Osteoblast (primary cell): ENCODE measurements around the gene PCDHA10. TPM values are rescaled to one million over a fixed set of nuclear protein-coding genes. Genes with fewer than 3 reads are reported as not detected.
A peak's percentile ranks its signal among the peaks of the same experiment; 100 is the strongest.
"Not testable (repeated sequence)": the region's sequence is repeated elsewhere in the genome, so short reads cannot be mapped to it uniquely, and the experiment has no call there.

Experiments used
- DNase-seq: peaks from one replicate; pipeline ENCODE4 v3.0.0; 2011; ENCODE audit warnings: low spot score, mixed read lengths; ENCODE audit not compliant: insufficient read length; ENCODE audit errors: missing footprints
- H2AFZ ChIP-seq: 2 replicates; pipeline ENCODE4 v1.6.0; 2011; ENCODE audit warnings: mild to moderate bottlenecking, low read length
- H3K27ac ChIP-seq: 2 replicates; pipeline ENCODE4 v1.5.1; 2011; ENCODE audit warnings: mild to moderate bottlenecking, low read depth, low read length, moderate library complexity
- H3K27me3 ChIP-seq: 2 replicates; pipeline ENCODE4 v1.6.0; 2012; ENCODE audit warnings: mild to moderate bottlenecking, control low read depth, inconsistent platforms, low read length, moderate library complexity; ENCODE audit not compliant: insufficient read depth
- H3K36me3 ChIP-seq: 2 replicates; pipeline ENCODE4 v1.5.1; 2011; ENCODE audit warnings: mild to moderate bottlenecking, low read length, control low read depth, moderate library complexity; ENCODE audit not compliant: insufficient read depth
- H3K4me1 ChIP-seq: 2 replicates; pipeline ENCODE4 v1.5.1; 2011; ENCODE audit warnings: mild to moderate bottlenecking, low read length, control low read depth, moderate library complexity; ENCODE audit not compliant: insufficient read depth
- H3K4me2 ChIP-seq: 2 replicates; pipeline ENCODE4 v1.6.0; 2011; ENCODE audit warnings: mild to moderate bottlenecking, low read length; ENCODE audit not compliant: insufficient read depth
- H3K4me3 ChIP-seq: fragments of 200-600 bp; sonication (generic); 3 replicates; pipeline ENCODE4 v1.5.1; 2012; ENCODE audit warnings: mild to moderate bottlenecking, low read length, inconsistent platforms; ENCODE audit not compliant: insufficient read depth
- H3K79me2 ChIP-seq: 2 replicates; pipeline ENCODE4 v1.6.0; 2012; ENCODE audit warnings: mild to moderate bottlenecking, low read length, control low read depth, inconsistent platforms; ENCODE audit not compliant: insufficient read depth
- H3K9me3 ChIP-seq: 2 replicates; pipeline ENCODE4 v1.5.1; 2011; ENCODE audit warnings: low read depth, low read length, control low read depth
- H4K20me1 ChIP-seq: 2 replicates; pipeline ENCODE4 v1.6.0; 2012; ENCODE audit warnings: mild to moderate bottlenecking, low read length, control low read depth; ENCODE audit not compliant: insufficient read depth
- total RNA-seq: library from RNA; depleted of rRNA; stranded (reverse); fragments of >200 nt; gene quantifications from 2 replicates; pipeline ENCODE4 v1.2.3, GENCODE V29; 2012
- TF ChIP-seq, protein P1 (sequence below): IDR thresholded peaks from 2 replicates; pipeline ENCODE4 v1.5.1; 2011; ENCODE audit warnings: mild to moderate bottlenecking, low read depth, low read length, moderate library complexity; ENCODE audit errors: extremely low read depth

PCDHA10 gene
- total RNA-seq, 1 donor: 0.36 TPM

DNA sequence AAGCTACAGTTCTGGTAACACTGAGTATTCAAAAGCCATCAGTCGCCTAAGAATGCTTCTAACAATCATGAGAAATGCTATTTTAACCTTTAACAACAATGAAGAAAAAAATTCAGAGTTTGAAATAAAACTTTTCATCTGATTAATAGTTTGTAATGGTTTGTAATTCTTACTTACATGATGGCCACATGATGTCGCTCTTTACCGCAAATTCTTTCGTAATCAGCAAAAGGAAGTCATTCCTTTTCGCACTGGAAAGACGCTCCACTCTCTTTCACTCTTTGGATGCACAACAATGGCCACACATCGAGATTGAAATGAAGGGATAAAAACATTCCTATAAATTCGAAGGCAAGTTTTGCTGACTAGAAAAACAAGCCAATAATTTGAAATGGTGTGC is 21.7 kb upstream of the PCDHA10 start, which contains the start of gene PCDHA7:
PCDHA7 (plus strand) TSS at position 277 of the 400 bp plus-strand sequence; CDS start at position 392, 115 bp downstream.
- no peaks in the 10 kb centered on the region for H3K27me3 ChIP-seq
- no peaks in the 10 kb centered on the region for H3K79me2 ChIP-seq
- H3K4me1 ChIP-seq: no peaks in the 10 kb centered on the region
- no peak for DNase-seq
- peak within 1 kb of the TSS; percentile 46 for H3K4me3 ChIP-seq
- peak within 1 kb of the TSS; percentile 43 for H3K4me2 ChIP-seq
- no peaks in the 10 kb centered on the region for H4K20me1 ChIP-seq
- TF ChIP-seq, protein P1, sequence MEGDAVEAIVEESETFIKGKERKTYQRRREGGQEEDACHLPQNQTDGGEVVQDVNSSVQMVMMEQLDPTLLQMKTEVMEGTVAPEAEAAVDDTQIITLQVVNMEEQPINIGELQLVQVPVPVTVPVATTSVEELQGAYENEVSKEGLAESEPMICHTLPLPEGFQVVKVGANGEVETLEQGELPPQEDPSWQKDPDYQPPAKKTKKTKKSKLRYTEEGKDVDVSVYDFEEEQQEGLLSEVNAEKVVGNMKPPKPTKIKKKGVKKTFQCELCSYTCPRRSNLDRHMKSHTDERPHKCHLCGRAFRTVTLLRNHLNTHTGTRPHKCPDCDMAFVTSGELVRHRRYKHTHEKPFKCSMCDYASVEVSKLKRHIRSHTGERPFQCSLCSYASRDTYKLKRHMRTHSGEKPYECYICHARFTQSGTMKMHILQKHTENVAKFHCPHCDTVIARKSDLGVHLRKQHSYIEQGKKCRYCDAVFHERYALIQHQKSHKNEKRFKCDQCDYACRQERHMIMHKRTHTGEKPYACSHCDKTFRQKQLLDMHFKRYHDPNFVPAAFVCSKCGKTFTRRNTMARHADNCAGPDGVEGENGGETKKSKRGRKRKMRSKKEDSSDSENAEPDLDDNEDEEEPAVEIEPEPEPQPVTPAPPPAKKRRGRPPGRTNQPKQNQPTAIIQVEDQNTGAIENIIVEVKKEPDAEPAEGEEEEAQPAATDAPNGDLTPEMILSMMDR: peak; percentile 19
- no peak within 1 kb of the TSS for H2AFZ ChIP-seq
- H3K36me3 ChIP-seq: no peaks in the 10 kb centered on the region
- peaks cover 2% of the 10 kb centered on the region for H3K9me3 ChIP-seq
- no peak within 1 kb of the TSS for H3K27ac ChIP-seq

DNA sequence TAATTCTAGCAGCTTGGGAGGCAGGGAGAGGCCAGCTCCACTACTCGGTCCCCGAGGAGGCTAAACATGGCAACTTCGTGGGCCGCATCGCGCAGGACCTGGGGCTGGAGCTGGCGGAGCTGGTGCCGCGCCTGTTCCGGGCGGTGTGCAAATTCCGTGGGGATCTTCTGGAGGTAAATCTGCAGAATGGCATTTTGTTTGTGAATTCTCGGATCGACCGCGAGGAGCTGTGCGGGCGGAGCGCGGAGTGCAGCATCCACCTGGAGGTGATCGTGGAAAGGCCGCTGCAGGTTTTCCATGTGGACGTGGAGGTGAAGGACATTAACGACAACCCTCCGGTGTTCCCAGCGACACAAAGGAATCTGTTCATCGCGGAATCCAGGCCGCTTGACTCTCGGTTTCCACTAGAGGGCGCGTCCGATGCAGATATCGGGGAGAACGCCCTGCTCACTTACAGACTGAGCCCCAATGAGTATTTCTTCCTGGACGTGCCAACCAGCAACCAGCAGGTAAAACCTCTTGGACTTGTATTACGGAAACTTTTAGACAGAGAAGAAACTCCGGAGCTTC is 21.2 kb upstream of the PCDHA10 start:
- not testable (repeated sequence) for H4K20me1 ChIP-seq, DNase-seq, H3K4me1 ChIP-seq, H3K79me2 ChIP-seq, H3K36me3 ChIP-seq, H3K9me3 ChIP-seq, H3K27ac ChIP-seq, H2AFZ ChIP-seq, H3K4me2 ChIP-seq, H3K27me3 ChIP-seq
- peak overlapping the region; percentile 46 for H3K4me3 ChIP-seq

DNA sequence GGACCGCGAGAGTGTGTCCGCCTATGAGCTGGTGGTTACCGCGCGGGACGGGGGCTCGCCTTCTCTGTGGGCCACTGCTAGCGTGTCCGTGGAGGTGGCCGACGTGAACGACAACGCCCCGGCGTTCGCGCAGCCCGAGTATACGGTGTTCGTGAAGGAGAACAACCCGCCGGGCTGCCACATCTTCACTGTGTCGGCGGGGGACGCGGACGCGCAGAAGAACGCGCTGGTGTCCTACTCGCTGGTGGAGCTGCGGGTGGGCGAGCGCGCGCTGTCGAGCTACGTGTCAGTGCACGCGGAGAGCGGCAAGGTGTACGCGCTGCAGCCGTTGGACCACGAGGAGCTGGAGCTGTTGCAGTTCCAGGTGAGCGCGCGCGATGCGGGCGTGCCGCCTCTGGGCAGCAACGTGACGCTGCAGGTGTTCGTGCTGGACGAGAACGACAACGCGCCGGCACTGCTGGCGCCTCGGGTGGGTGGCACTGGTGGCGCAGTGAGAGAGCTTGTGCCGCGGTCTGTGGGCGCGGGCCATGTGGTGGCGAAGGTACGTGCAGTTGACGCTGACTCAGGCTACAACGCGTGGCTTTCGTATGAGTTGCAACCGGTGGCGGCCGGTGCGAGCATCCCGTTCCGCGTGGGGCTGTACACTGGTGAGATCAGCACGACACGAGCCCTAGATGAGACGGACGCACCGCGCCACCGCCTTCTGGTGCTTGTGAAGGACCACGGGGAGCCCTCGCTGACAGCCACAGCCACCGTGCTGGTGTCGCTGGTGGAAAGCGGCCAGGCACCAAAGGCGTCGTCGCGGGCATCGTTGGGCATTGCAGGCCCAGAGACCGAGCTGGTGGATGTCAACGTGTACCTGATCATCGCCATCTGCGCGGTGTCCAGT is 19.8 kb upstream of the PCDHA10 start:
- Histone ChIP-seq H2AFZ (no peak overlapping the region), H3K4me3 (no peak overlapping the region), H3K4me1 (no peaks in the 10 kb centered on the region), H4K20me1 (no peaks in the 10 kb centered on the region), H3K79me2 (no peaks in the 10 kb centered on the region), H3K36me3 (no peaks in the 10 kb centered on the region), H3K27me3 (no peaks in the 10 kb centered on the region), H3K4me2 (no peak overlapping the region), H3K9me3 (peaks cover 2% of the 10 kb centered on the region), H3K27ac (no peak overlapping the region)
- TF ChIP-seq, protein P1: no peak
- no peak for DNase-seq

DNA sequence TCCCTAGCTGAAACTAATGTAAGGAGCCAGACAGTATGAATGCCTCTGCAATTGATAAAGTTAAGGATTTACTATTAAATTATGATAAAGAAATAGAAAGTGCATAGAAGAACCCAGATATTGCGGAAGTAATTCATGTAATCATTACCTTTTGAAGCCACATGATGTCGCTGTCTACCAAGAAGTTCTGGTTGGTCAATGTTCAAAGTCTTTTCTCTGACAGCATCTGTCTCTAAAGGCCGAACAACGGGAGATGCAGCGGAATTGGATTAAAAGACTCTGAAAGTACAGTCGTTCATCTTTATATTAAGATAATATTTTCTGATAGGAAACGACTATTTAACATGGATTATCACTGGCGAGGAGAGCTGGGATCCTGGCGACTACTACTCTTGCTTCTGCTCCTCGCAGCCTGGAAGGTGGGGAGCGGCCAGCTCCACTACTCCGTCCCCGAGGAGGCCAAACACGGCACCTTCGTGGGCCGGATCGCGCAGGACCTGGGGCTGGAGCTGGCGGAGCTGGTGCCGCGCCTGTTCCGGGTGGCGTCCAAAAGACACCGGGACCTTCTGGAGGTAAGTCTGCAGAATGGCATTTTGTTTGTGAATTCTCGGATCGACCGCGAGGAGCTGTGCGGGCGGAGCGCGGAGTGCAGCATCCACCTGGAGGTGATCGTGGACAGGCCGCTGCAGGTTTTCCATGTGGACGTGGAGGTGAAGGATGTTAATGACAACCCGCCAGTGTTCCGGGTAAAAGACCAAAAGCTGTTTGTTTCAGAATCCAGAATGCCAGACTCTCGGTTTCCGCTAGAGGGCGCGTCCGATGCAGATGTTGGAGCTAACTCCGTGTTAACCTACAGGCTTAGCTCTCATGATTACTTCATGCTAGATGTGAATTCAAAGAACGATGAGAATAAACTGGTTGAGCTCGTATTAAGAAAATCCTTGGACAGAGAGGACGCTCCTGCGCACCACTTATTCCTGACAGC is 14.4 kb upstream of the PCDHA10 start, which contains the start of gene PCDHA8:
PCDHA8 (plus strand) TSS at position 210 of the 985 bp plus-strand sequence; CDS start at position 345, 135 bp downstream.
- Histone ChIP-seq H3K4me1 (no peaks in the 10 kb centered on the region), H3K36me3 (no peaks in the 10 kb centered on the region), H3K79me2 (no peaks in the 10 kb centered on the region), H3K4me2 (no peak within 1 kb of the TSS), H3K27me3 (no peaks in the 10 kb centered on the region), H3K4me3 (no peak within 1 kb of the TSS), H3K27ac (no peak within 1 kb of the TSS), H3K9me3 (no peaks in the 10 kb centered on the region), H2AFZ (no peak within 1 kb of the TSS), H4K20me1 (no peaks in the 10 kb centered on the region)
- TF ChIP-seq, protein P1: peak; percentile 21
- DNase-seq: no peak
